SK-N-SH (cell line): ENCODE data around the gene OXCT1. TPM values are rescaled to one million over a fixed set of nuclear protein-coding genes. Genes with fewer than 3 reads are reported as not detected.

Experiments used
- CTCF ChIA-PET: fragments of 300-600, 350-600 bp; formaldehyde crosslinking; extraction: SDS; loops from one replicate; lab custom pipeline; 2021; lab: Yijun Ruan, JAX
- POLR2A ChIA-PET: fragments of 350-600 bp; sonication (Branson Sonifier 250); formaldehyde crosslinking; extraction: SDS; loops from one replicate; lab custom pipeline; 2020; ENCODE audit warnings: antibody characterized with exemption, inconsistent platforms; lab: Yijun Ruan, JAX
- DNase-seq: peaks from one replicate; pipeline ENCODE4 v3.0.0; 2012
- H2AFZ ChIP-seq: fragments of 200-600 bp; sonication (generic); 2 replicates; pipeline ENCODE4 v1.8.1; 2016; ENCODE audit warnings: antibody characterized with exemption, mild to moderate bottlenecking, low read depth
- H3F3A ChIP-seq: fragments of 200-600 bp; sonication (generic); replicated peaks from 2 replicates; pipeline ENCODE3; 2016; ENCODE audit warnings: antibody characterized with exemption, mild to moderate bottlenecking; ENCODE audit not compliant: insufficient read depth
- H3K27ac ChIP-seq, 2 experiments: fragments of 200-500 bp in 1 of 2; fragments of 200-600 bp in 1 of 2; sonication (Bioruptor generic) in 1 of 2; sonication (generic), shearing (Covaris generic) in 1 of 2; 2 replicates each; pipeline versions ENCODE4 v1.5.1 to v1.6.1; 2014 to 2016; ENCODE audit warnings: low read depth in 2 of 2, inconsistent platforms in 1 of 2, low read length in 1 of 2, mild to moderate bottlenecking in 1 of 2, mixed read lengths in 1 of 2
- H3K27me3 ChIP-seq: fragments of 200-600 bp; sonication (generic), shearing (Covaris generic); 2 replicates; pipeline ENCODE4 v1.6.1; 2016; ENCODE audit warnings: mixed run types; ENCODE audit not compliant: insufficient read depth
- H3K36me3 ChIP-seq, 2 experiments: fragments of 200-500 bp in 1 of 2; fragments of 200-600 bp in 1 of 2; sonication (Bioruptor generic) in 1 of 2; sonication (generic) in 1 of 2; replicated peaks in 1 of 2; 2 replicates each; pipeline versions ENCODE3 to v1.5.1; 2014 to 2016; ENCODE audit warnings: low read length in 1 of 2, mild to moderate bottlenecking in 1 of 2; ENCODE audit not compliant: insufficient read depth in 2 of 2, control insufficient read depth in 1 of 2
- H3K4me1 ChIP-seq, 2 experiments: fragments of 200-500 bp in 1 of 2; fragments of 200-600 bp in 1 of 2; sonication (Bioruptor generic) in 1 of 2; sonication (generic), shearing (Covaris generic) in 1 of 2; 2 replicates each; pipeline versions ENCODE4 v1.5.1 to v1.6.1; 2014 to 2016; ENCODE audit warnings: low read depth in 1 of 2, low read length in 1 of 2, mixed run types in 1 of 2; ENCODE audit not compliant: insufficient read depth in 2 of 2, control insufficient read depth in 1 of 2
- H3K4me2 ChIP-seq: fragments of 200-600 bp; sonication (generic), shearing (Covaris generic); 2 replicates; pipeline ENCODE4 v1.6.1; 2017; ENCODE audit warnings: mixed run types
- H3K4me3 ChIP-seq, 2 experiments: fragments of 200-500 bp in 1 of 2; fragments of 200-600 bp in 1 of 2; sonication (Bioruptor generic) in 1 of 2; sonication (generic), shearing (Covaris generic) in 1 of 2; 2 replicates each; pipeline versions ENCODE4 v1.5.1 to v1.8.1; 2014 to 2016; ENCODE audit warnings: low read depth in 2 of 2, inconsistent platforms in 1 of 2, low read length in 1 of 2, mild to moderate bottlenecking in 1 of 2, mixed read lengths in 1 of 2, moderate library complexity in 1 of 2
- H3K79me2 ChIP-seq: fragments of 200-600 bp; sonication (generic); 2 replicates; pipeline ENCODE4 v1.8.1; 2017; ENCODE audit warnings: mild to moderate bottlenecking; ENCODE audit not compliant: insufficient read depth
- H3K9ac ChIP-seq: fragments of 200-600 bp; sonication (generic); 2 replicates; pipeline ENCODE4 v1.6.1; 2017; ENCODE audit warnings: mixed run types
- H3K9me2 ChIP-seq: fragments of 200-600 bp; sonication (generic); 2 replicates; pipeline ENCODE4 v1.6.1; 2017; ENCODE audit warnings: mixed run types
- H3K9me3 ChIP-seq: fragments of 200-600 bp; sonication (generic); 2 replicates; pipeline ENCODE4 v1.6.1; 2017; ENCODE audit warnings: mixed run types, mild to moderate bottlenecking, moderate library complexity
- H4K20me1 ChIP-seq: fragments of 200-600 bp; sonication (generic); 2 replicates; pipeline ENCODE4 v1.6.1; 2017; ENCODE audit warnings: mild to moderate bottlenecking, mixed run types; ENCODE audit not compliant: insufficient read depth
- CHD2 ChIP-seq: fragments of 150-350 bp; IDR thresholded peaks from 2 replicates; pipeline ENCODE4 v1.6.1; 2018; ENCODE audit warnings: low read length; ENCODE audit not compliant: partially characterized antibody
- ELF1 ChIP-seq: IDR thresholded peaks from 2 replicates; pipeline ENCODE4 v1.4.0; 2012
- EP300 ChIP-seq, 2 experiments: IDR thresholded peaks; 2 replicates each; pipeline versions ENCODE4 v1.4.0 to v1.6.1; 2012; ENCODE audit warnings: borderline replicate concordance in 1 of 2, low read depth in 1 of 2, low read length in 1 of 2
- EZH2phosphoT487 ChIP-seq: fragments of 200-600 bp; sonication (generic); IDR thresholded peaks from 2 replicates; pipeline ENCODE4 v1.6.1; 2017; ENCODE audit warnings: low read depth, mixed run types, mild to moderate bottlenecking, antibody characterized with exemption, moderate library complexity, borderline replicate concordance
- FOSL2 ChIP-seq: IDR thresholded peaks from 2 replicates; pipeline ENCODE4 v1.4.0; 2012; ENCODE audit warnings: low read depth, mild to moderate bottlenecking, moderate library complexity, borderline replicate concordance
- FOXJ3 ChIP-seq: sonication (generic); formaldehyde crosslinking; IDR thresholded peaks from 2 replicates; pipeline ENCODE4 v1.5.1; 2020; ENCODE audit warnings: mild to moderate bottlenecking, missing genetic modification reagents
- FOXM1 ChIP-seq: IDR thresholded peaks from 2 replicates; pipeline ENCODE4 v1.4.0; 2012; ENCODE audit warnings: low read depth, mild to moderate bottlenecking
- GATA2 ChIP-seq: sonication (generic); formaldehyde crosslinking; IDR thresholded peaks from 2 replicates; pipeline ENCODE4 v1.5.0; 2020; ENCODE audit warnings: mild to moderate bottlenecking, missing genetic modification reagents
- IRF3 ChIP-seq: fragments of 150-350 bp; IDR thresholded peaks from 2 replicates; pipeline ENCODE4 v1.6.1; 2016; ENCODE audit warnings: mild to moderate bottlenecking, low read depth, low read length
- JUND ChIP-seq: IDR thresholded peaks from 2 replicates; pipeline ENCODE4 v1.4.0; 2012
- MAX ChIP-seq: IDR thresholded peaks from 2 replicates; pipeline ENCODE4 v1.4.0; 2012; ENCODE audit warnings: low read depth
- MEF2A ChIP-seq: IDR thresholded peaks from 2 replicates; pipeline ENCODE4 v1.4.0; 2012; ENCODE audit warnings: low read depth, borderline replicate concordance
- MXI1 ChIP-seq: IDR thresholded peaks from 2 replicates; pipeline ENCODE4 v1.6.1; 2012; ENCODE audit warnings: mild to moderate bottlenecking, low read depth, low read length, improper control_type of control experiment
- NFIC ChIP-seq: IDR thresholded peaks from 2 replicates; pipeline ENCODE4 v1.4.0; 2012; ENCODE audit warnings: borderline replicate concordance
- NRF1 ChIP-seq: IDR thresholded peaks from 2 replicates; pipeline ENCODE4 v1.6.1; 2012; ENCODE audit warnings: low read depth, mild to moderate bottlenecking, low read length
- PBX3 ChIP-seq: IDR thresholded peaks from 2 replicates; pipeline ENCODE4; 2012
- RFX5 ChIP-seq: IDR thresholded peaks from 2 replicates; pipeline ENCODE4 v1.6.1; 2012; ENCODE audit warnings: mild to moderate bottlenecking, improper control_type of control experiment, low read length
- RXRA ChIP-seq: IDR thresholded peaks from 2 replicates; pipeline ENCODE4 v1.4.0; 2012; ENCODE audit warnings: low read depth, mild to moderate bottlenecking, borderline replicate concordance
- SIN3A ChIP-seq: IDR thresholded peaks from 2 replicates; pipeline ENCODE4 v1.6.1; 2012; ENCODE audit warnings: low read depth, mild to moderate bottlenecking, low read length, moderate library complexity, borderline replicate concordance
- SMC3 ChIP-seq: IDR thresholded peaks from 2 replicates; pipeline ENCODE4 v1.6.1; 2012; ENCODE audit warnings: low read depth, low read length, improper control_type of control experiment
- TCF12 ChIP-seq: IDR thresholded peaks from 2 replicates; pipeline ENCODE4 v1.4.0; 2012
- USF2 ChIP-seq: fragments of 150-350 bp; IDR thresholded peaks from 2 replicates; pipeline ENCODE4 v1.6.1; 2017; ENCODE audit warnings: antibody characterized with exemption, low read length, low read depth, borderline replicate concordance
- WGBS: methylation state at CpG from one replicate; pipeline ENCODE4 v1.1.6; 2017; ENCODE audit warnings: low lambda C conversion rate; 5-methylcytosine and 5-hydroxymethylcytosine counted together
- polyA plus RNA-seq, 3 experiments: library from polyadenylated mRNA; depleted of rRNA; stranded (reverse); fragments of >200 nt; gene quantifications; 2 replicates each; pipeline ENCODE4 v1.2.3, GENCODE V29; 2012

OXCT1 gene
- polyA plus RNA-seq, 1 of the 3 experiments (the other 2 are of a cell fraction) = 11.7 TPM

GRCh38 chr5:41822036-41822435 is 48.2 kb downstream of the OXCT1 start:
- H3K79me2 ChIP-seq = no peaks in the 10 kb centered on the region
- no peak overlapping the region for H3K4me2 ChIP-seq
- H3K9me3 ChIP-seq = no peaks in the 10 kb centered on the region
- H3K27ac ChIP-seq = no peak overlapping the region
- TF ChIP-seq CHD2 (no peak), ELF1 (no peak), MAX (no peak), FOSL2 (no peak), RXRA (no peak), SIN3A (no peak), RFX5 (no peak), GATA2 (CRISPR knock-in tag) (no peak), SMC3 (no peak), EP300 (IDR thresholded peaks at IDR 0.05; ENCODE audit: borderline replicate concordance in 1 of 2, low read depth in 1 of 2, low read length in 1 of 2) (no peak), USF2 (no peak), JUND (no peak), PBX3 (no peak), MEF2A (no peak), FOXM1 (no peak), NRF1 (no peak), NFIC (no peak), TCF12 (no peak)
- no peaks in the 10 kb centered on the region for H3K9me2 ChIP-seq
- peaks cover 0 to 4% of the 10 kb centered on the region in 2 experiments for H3K36me3 ChIP-seq
- ChIA-PET POLR2A (no interaction called here), CTCF (interaction anchor here (1.1 kb wide), 2 partner anchors 9 to 12 kb away, joined by 3 read pairs; no protein-coding TSS in a partner anchor)
- H2AFZ ChIP-seq = no peak overlapping the region
- no peaks in the 10 kb centered on the region for H3F3A ChIP-seq
- H3K9ac ChIP-seq = no peak overlapping the region
- DNase-seq = no peak
- no peak overlapping the region for H3K4me3 ChIP-seq
- no peaks in the 10 kb centered on the region for H3K4me1 ChIP-seq
- WGBS = 91% methylated on average over 3 of the region's 3 CpGs
- no peaks in the 10 kb centered on the region for H4K20me1 ChIP-seq
- H3K27me3 ChIP-seq = no peaks in the 10 kb centered on the region

GRCh38 chr5:41821051-41821450 is 49.2 kb downstream of the OXCT1 start:
- no peaks in the 10 kb centered on the region for H3F3A ChIP-seq
- no peak overlapping the region for H2AFZ ChIP-seq
- POLR2A ChIA-PET = no interaction called here
- H3K4me2 ChIP-seq = no peak overlapping the region
- H3K27ac ChIP-seq = no peak overlapping the region
- no peaks in the 10 kb centered on the region for H4K20me1 ChIP-seq
- TF ChIP-seq FOXJ3 (CRISPR knock-in tag) (no peak), MAX (no peak), MEF2A (no peak), EZH2phosphoT487 (no peak), FOXM1 (no peak), CHD2 (no peak), IRF3 (no peak), TCF12 (no peak), MXI1 (no peak), NRF1 (no peak)
- CTCF ChIA-PET = no interaction called here
- no peaks in the 10 kb centered on the region for H3K9me3 ChIP-seq
- H3K79me2 ChIP-seq = no peaks in the 10 kb centered on the region
- H3K4me1 ChIP-seq = peaks cover 0 to 2% of the 10 kb centered on the region in 2 experiments; a peak in 1 of 4 replicates
- H3K27me3 ChIP-seq = no peaks in the 10 kb centered on the region
- H3K4me3 ChIP-seq = no peak overlapping the region
- no peaks in the 10 kb centered on the region for H3K9me2 ChIP-seq
- no peak overlapping the region for H3K9ac ChIP-seq
- H3K36me3 ChIP-seq = peaks cover 0 to 4% of the 10 kb centered on the region in 2 experiments
- no peak for DNase-seq
